ENCODE measurements around the gene NACAD. TPM values are rescaled to one million over a fixed set of nuclear protein-coding genes. Genes with fewer than 3 reads are reported as not detected.
"Not testable (repeated sequence)": the region's sequence is repeated elsewhere in the genome, so short reads cannot be mapped to it uniquely, and the experiment has no call there.

The NACAD gene
- total RNA-seq, 2 donors from 2014 or later = 1.1 to 1.9 TPM

- H3K9me3 Mint-ChIP-seq; H3K27ac Mint-ChIP-seq; H3K36me3 Mint-ChIP-seq; H3K27me3 Mint-ChIP-seq; ATAC-seq; DNase-seq (ENCODE audit: low spot score); H3K4me3 Mint-ChIP-seq: not testable (repeated sequence)
- H3K4me1 Mint-ChIP-seq (ENCODE audit: low read depth in 2 of 2) = peaks cover 50 to 66% of the 10 kb centered on the region in 2 donors
Measured at GRCh38 chr7:45034710-45035109, 54.1 kb downstream of the NACAD start.

GRCh38 chr7:45033931-45034290 is 54.9 kb downstream of the NACAD start:
- ATAC-seq (no peak), DNase-seq (ENCODE audit: low spot score) (no peak)
- H3K9me3 Mint-ChIP-seq = no peaks in the 10 kb centered on the region
- peaks cover 4% of the 10 kb centered on the region for H3K36me3 Mint-ChIP-seq
- H3K27ac Mint-ChIP-seq = peak overlapping the region; percentile 60 to 76
- H3K4me3 Mint-ChIP-seq = no peak overlapping the region
- H3K27me3 Mint-ChIP-seq = no peaks in the 10 kb centered on the region
- H3K4me1 Mint-ChIP-seq (ENCODE audit: low read depth in 2 of 2) = peaks cover 56 to 69% of the 10 kb centered on the region in 2 donors

GRCh38 chr7:45033261-45033930 is 55.4 kb downstream of the NACAD start:
- no peak for DNase-seq (ENCODE audit: low spot score)
- ATAC-seq = peak; percentile 50 to 56
- Mint-ChIP-seq H3K4me1 (ENCODE audit: low read depth in 2 of 2) (peaks cover 57 to 70% of the 10 kb centered on the region in 2 donors), H3K9me3 (no peaks in the 10 kb centered on the region), H3K27me3 (no peaks in the 10 kb centered on the region), H3K27ac (peak overlapping the region; percentile 60 to 76), H3K4me3 (no peak overlapping the region), H3K36me3 (no peaks in the 10 kb centered on the region)

GRCh38 chr7:45032421-45032820 is 56.3 kb downstream of the NACAD start:
- DNase-seq (ENCODE audit: low spot score) (no peak), ATAC-seq (no peak)
- no peaks in the 10 kb centered on the region for H3K9me3 Mint-ChIP-seq
- H3K4me3 Mint-ChIP-seq = peak overlapping the region; percentile 6
- H3K27me3 Mint-ChIP-seq = no peaks in the 10 kb centered on the region
- H3K27ac Mint-ChIP-seq = peak overlapping the region; percentile 60 to 76
- H3K4me1 Mint-ChIP-seq (ENCODE audit: low read depth in 2 of 2) = peaks cover 58 to 69% of the 10 kb centered on the region in 2 donors
- no peaks in the 10 kb centered on the region for H3K36me3 Mint-ChIP-seq

- Mint-ChIP-seq H3K4me1 (ENCODE audit: low read depth in 2 of 2) (peaks cover 60 to 72% of the 10 kb centered on the region in 2 donors), H3K36me3 (no peaks in the 10 kb centered on the region), H3K27me3 (no peaks in the 10 kb centered on the region), H3K9me3 (no peaks in the 10 kb centered on the region), H3K27ac (peak overlapping the region; percentile 60 to 76), H3K4me3 (no peak overlapping the region)
- ATAC-seq = no peak
- DNase-seq (ENCODE audit: low spot score) = no peak
Measured at GRCh38 chr7:45031829-45032228, 56.9 kb downstream of the NACAD start.

Other genes with a start within 250 kb of the NACAD start
- 100 to 1,000 TPM; 193 to 208 TPM for gene H2AZ2, start 240.9 kb downstream of the NACAD start, total RNA-seq
- gene PURB, start 203.4 kb downstream of the NACAD start, total RNA-seq = 10 to 100 TPM; 39.1 to 41.8 TPM
- 100 to 1,000 TPM; 465 to 518 TPM for gene MYO1G, start 110.0 kb downstream of the NACAD start, total RNA-seq
- gene CCM2, start 88.8 kb downstream of the NACAD start, total RNA-seq = 10 to 100 TPM; 59.2 to 68.4 TPM
- 100 to 1,000 TPM; 123 to 211 TPM for gene TBRG4, start 22.7 kb upstream of the NACAD start, total RNA-seq
- gene RAMP3, start 68.8 kb upstream of the NACAD start, total RNA-seq = not detected

All from natural killer cell treated with Interleukin-12 subunit alpha and Interleukin-12 subunit beta and Interleukin-15 and Interleukin-18, amount 100 ng/mL, for 72 hours (primary cell).